ENCODE results near the gene TRAF7.
"Not testable (repeated sequence)": the region's sequence is repeated elsewhere in the genome, so short reads cannot be mapped to it uniquely, and the experiment has no call there.

DNA sequence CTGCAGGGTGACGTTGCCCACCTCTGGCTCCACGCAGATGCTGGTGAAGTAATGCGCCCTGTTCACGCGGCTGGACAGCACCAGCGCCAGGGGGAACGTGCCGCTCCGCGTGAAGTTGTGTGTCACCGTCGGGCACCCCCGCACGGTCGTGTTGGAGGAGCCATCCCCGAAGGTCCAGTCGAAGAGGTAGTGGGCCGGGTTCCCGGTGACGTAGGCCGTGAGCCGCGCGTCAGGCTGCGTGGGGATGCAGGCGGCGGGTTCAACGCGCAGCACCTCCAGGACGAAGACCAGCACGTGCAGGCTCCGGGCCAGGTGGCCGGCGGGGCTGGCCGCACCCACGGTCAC lies 44.6 kb upstream of the TRAF7 start:
- TF ChIP-seq, protein P1, sequence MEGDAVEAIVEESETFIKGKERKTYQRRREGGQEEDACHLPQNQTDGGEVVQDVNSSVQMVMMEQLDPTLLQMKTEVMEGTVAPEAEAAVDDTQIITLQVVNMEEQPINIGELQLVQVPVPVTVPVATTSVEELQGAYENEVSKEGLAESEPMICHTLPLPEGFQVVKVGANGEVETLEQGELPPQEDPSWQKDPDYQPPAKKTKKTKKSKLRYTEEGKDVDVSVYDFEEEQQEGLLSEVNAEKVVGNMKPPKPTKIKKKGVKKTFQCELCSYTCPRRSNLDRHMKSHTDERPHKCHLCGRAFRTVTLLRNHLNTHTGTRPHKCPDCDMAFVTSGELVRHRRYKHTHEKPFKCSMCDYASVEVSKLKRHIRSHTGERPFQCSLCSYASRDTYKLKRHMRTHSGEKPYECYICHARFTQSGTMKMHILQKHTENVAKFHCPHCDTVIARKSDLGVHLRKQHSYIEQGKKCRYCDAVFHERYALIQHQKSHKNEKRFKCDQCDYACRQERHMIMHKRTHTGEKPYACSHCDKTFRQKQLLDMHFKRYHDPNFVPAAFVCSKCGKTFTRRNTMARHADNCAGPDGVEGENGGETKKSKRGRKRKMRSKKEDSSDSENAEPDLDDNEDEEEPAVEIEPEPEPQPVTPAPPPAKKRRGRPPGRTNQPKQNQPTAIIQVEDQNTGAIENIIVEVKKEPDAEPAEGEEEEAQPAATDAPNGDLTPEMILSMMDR (IDR thresholded peaks at IDR 0.05): not testable (repeated sequence)
- not testable (repeated sequence) for TF ChIP-seq POLR2A (IDR thresholded peaks at IDR 0.05)

Data from Peyer's patch (tissue), 4 donors.